C4-2B (cell line): Measurements from ENCODE around the gene LTBP2.

Source experiments
- H3K27ac ChIP-seq: fragments of 450-650 bp; 2 replicates; pipeline ENCODE4 v1.5.1; 2017
- CTCF ChIP-seq: fragments of 450-650 bp; conservative IDR thresholded peaks from 2 replicates; pipeline ENCODE4 v1.5.1; 2017; ENCODE audit warnings: mild to moderate bottlenecking
- ZFX ChIP-seq: fragments of 450-650 bp; IDR thresholded peaks from 2 replicates; pipeline ENCODE4 v1.6.1; 2017

Gene LTBP2

DNA sequence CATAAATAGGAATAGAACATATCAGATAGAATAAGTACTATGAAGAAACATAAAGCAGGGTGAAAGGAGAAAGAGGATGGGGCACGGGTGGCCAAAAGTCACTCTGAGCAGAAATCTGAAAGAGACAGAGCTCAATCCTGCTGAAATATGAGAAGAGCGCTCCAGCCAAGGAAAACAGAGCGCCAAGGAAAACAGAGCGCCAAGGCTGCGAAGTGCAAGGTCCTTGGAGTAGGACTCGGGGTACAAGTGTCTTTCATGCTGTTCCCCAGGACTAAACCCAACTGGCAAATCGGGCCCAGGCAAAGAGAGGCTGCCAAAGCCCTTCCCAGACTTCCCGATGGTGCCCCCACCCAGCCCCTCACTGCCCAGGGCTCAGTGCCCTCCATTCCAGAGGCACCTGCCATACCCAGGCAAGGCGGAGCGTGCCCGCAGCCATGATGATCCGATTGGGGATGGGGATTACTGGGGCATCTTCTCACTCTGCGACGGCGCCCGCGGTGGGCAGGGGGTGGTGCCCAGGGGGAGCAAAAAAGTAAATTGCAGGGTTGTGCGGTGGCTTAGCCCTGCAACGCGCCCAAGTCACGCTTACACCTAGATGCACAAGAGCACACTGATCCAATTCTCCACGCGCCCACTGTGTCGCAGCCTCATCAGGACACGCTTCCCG is 1.7 kb downstream of the LTBP2 start:
- TF ChIP-seq CTCF: no peak
- TF ChIP-seq ZFX: no peak
- no peak overlapping the region for H3K27ac ChIP-seq

- H3K27ac ChIP-seq: no peak overlapping the region
- TF ChIP-seq CTCF (no peak), ZFX (no peak)
Measured at GRCh38 chr14:74609721-74610120, 2.3 kb downstream of the LTBP2 start.

DNA sequence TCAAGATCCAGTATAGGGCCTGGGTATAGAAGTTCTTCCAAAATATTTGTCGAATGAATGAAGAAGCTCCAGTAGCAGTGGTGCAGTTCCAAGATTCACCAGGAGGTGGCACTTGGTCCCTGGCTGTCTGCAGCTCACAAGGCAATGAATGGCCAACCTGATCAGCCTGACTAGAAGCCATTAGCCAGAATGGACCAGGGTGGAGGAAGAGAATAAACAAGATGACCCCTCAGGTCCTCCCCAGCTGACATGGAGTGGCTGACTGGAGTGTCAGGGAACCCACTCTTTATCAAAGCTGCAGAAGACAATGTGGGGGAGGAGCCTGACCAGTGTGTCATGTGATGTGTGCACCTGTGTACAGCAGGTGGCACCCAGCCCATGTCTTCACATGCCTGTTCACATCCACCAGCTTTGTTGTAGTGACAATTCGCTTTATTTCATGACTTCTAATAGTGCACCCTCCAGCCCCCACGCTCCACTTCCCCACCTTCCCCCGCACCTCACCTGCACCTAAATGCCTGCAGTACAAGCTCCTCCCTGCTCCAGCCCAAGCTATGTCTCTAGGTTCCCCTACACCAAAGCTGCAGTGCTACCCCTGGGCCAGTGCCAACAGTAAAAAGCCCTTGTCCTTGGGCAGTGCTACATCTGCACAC is 3.0 kb downstream of the LTBP2 start:
- TF ChIP-seq CTCF (peak; percentile 98), ZFX (no peak)
- H3K27ac ChIP-seq: no peak overlapping the region

- H3K27ac ChIP-seq: no peak overlapping the region
- TF ChIP-seq ZFX: no peak
- no peak for TF ChIP-seq CTCF
Measured at GRCh38 chr14:74606727-74607126, 5.3 kb downstream of the LTBP2 start.

DNA sequence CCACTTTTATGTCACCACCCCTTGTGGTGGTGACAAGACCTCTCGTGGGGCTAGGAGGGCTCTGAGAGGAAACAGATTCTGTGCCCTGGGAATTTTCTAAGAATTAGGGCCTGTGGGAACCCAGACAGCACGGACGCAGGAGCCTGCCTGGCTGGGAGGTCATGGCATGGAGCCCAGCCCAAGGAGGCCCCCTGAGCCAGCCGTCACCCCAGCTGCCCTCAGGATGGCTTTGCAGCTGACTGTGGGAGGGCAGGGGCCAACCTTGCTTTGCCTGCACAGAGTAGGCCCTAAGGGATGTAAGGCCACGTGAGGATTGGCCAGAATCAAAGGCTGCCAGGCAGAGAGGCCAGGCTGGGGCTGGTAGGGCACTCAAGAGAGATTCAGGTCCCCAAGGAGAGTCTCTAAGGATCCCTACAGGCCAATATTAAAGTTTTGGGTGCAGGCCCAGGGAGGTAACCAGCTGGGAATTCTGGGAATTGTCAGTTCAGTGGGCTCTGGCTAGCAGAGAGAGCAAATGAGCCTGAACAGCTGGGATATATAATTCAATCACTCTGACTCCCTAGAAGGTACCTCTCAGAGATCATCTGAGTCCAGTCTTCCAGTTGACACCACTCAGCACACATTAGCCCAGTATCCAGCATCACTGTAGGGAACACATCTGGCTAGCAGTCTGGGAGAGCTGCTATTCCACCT is 6.4 kb downstream of the LTBP2 start:
- H3K27ac ChIP-seq: no peak overlapping the region
- TF ChIP-seq ZFX (no peak), CTCF (no peak)

GRCh38 chr14:74604911-74605310 is 7.1 kb downstream of the LTBP2 start:
- no peak overlapping the region for H3K27ac ChIP-seq
- TF ChIP-seq ZFX (no peak), CTCF (no peak)

GRCh38 chr14:74604157-74604556 is 7.9 kb downstream of the LTBP2 start:
- H3K27ac ChIP-seq: no peak overlapping the region
- TF ChIP-seq CTCF (no peak), ZFX (no peak)
